ENCODE data around the gene SEC31A.

The SEC31A gene

GRCh38 chr4:82801910-82802521 lies 88.9 kb downstream of the SEC31A start:
- Histone ChIP-seq H3K27me3 (ENCODE audit: control insufficient read depth, insufficient read depth, low read length) (peaks cover 95% of the 10 kb centered on the region), H3K9me3 (ENCODE audit: control insufficient read depth, low read depth, low read length) (no peaks in the 10 kb centered on the region), H3K27ac (ENCODE audit: low read length) (no peak overlapping the region), H3K36me3 (ENCODE audit: control insufficient read depth, low read depth, low read length) (no peaks in the 10 kb centered on the region), H3K9ac (ENCODE audit: low read length) (no peak overlapping the region), H3K4me3 (ENCODE audit: low read length) (no peak overlapping the region), H3K4me1 (ENCODE audit: control insufficient read depth, low read depth, low read length) (peaks cover 12% of the 10 kb centered on the region)

GRCh38 chr4:82799006-82799881 lies 91.7 kb downstream of the SEC31A start:
- H3K9me3 ChIP-seq (ENCODE audit: control insufficient read depth, low read depth, low read length): no peaks in the 10 kb centered on the region
- peaks cover 15% of the 10 kb centered on the region for H3K4me1 ChIP-seq (ENCODE audit: control insufficient read depth, low read depth, low read length)
- H3K9ac ChIP-seq (ENCODE audit: low read length): no peak overlapping the region
- no peak overlapping the region for H3K27ac ChIP-seq (ENCODE audit: low read length)
- peak overlapping the region; percentile 71 for H3K4me3 ChIP-seq (ENCODE audit: low read length)
- peaks cover 99% of the 10 kb centered on the region for H3K27me3 ChIP-seq (ENCODE audit: control insufficient read depth, insufficient read depth, low read length)
- no peaks in the 10 kb centered on the region for H3K36me3 ChIP-seq (ENCODE audit: control insufficient read depth, low read depth, low read length)

- Histone ChIP-seq H3K4me1 (ENCODE audit: control insufficient read depth, low read depth, low read length) (peaks cover 15% of the 10 kb centered on the region), H3K27ac (ENCODE audit: low read length) (no peak within 1 kb of the TSS), H3K9ac (ENCODE audit: low read length) (no peak within 1 kb of the TSS), H3K36me3 (ENCODE audit: control insufficient read depth, low read depth, low read length) (no peaks in the 10 kb centered on the region), H3K9me3 (ENCODE audit: control insufficient read depth, low read depth, low read length) (no peaks in the 10 kb centered on the region), H3K4me3 (ENCODE audit: low read length) (peak within 1 kb of the TSS; percentile 71), H3K27me3 (ENCODE audit: control insufficient read depth, insufficient read depth, low read length) (peaks cover 99% of the 10 kb centered on the region)
These were observed 92.6 kb downstream of the SEC31A start, which contains the start of gene SCD5 for GRCh38 chr4:82798168-82799005. SCD5 (minus strand) TSS chr4:82798796; CDS start chr4:82798537, 259 bp downstream.

- H3K4me3 ChIP-seq (ENCODE audit: low read length): peak overlapping the region; percentile 71
- no peak overlapping the region for H3K9ac ChIP-seq (ENCODE audit: low read length)
- no peak overlapping the region for H3K27ac ChIP-seq (ENCODE audit: low read length)
- peaks cover 15% of the 10 kb centered on the region for H3K4me1 ChIP-seq (ENCODE audit: control insufficient read depth, low read depth, low read length)
- H3K36me3 ChIP-seq (ENCODE audit: control insufficient read depth, low read depth, low read length): no peaks in the 10 kb centered on the region
- H3K27me3 ChIP-seq (ENCODE audit: control insufficient read depth, insufficient read depth, low read length): peaks cover 100% of the 10 kb centered on the region
- H3K9me3 ChIP-seq (ENCODE audit: control insufficient read depth, low read depth, low read length): no peaks in the 10 kb centered on the region
These were observed 93.4 kb downstream of the SEC31A start for GRCh38 chr4:82797405-82798111.

- no peak overlapping the region for H3K27ac ChIP-seq (ENCODE audit: low read length)
- H3K4me1 ChIP-seq (ENCODE audit: control insufficient read depth, low read depth, low read length): peaks cover 15% of the 10 kb centered on the region
- no peaks in the 10 kb centered on the region for H3K9me3 ChIP-seq (ENCODE audit: control insufficient read depth, low read depth, low read length)
- no peaks in the 10 kb centered on the region for H3K36me3 ChIP-seq (ENCODE audit: control insufficient read depth, low read depth, low read length)
- H3K27me3 ChIP-seq (ENCODE audit: control insufficient read depth, insufficient read depth, low read length): peaks cover 100% of the 10 kb centered on the region
- peak overlapping the region; percentile 71 for H3K4me3 ChIP-seq (ENCODE audit: low read length)
- H3K9ac ChIP-seq (ENCODE audit: low read length): no peak overlapping the region
These were observed 93.9 kb downstream of the SEC31A start for GRCh38 chr4:82797040-82797404.

GRCh38 chr4:82792912-82793649 lies 97.9 kb downstream of the SEC31A start:
- Histone ChIP-seq H3K4me1 (ENCODE audit: control insufficient read depth, low read depth, low read length) (peaks cover 10% of the 10 kb centered on the region), H3K27ac (ENCODE audit: low read length) (no peak overlapping the region), H3K27me3 (ENCODE audit: control insufficient read depth, insufficient read depth, low read length) (peaks cover 100% of the 10 kb centered on the region), H3K9ac (ENCODE audit: low read length) (no peak overlapping the region), H3K36me3 (ENCODE audit: control insufficient read depth, low read depth, low read length) (no peaks in the 10 kb centered on the region), H3K9me3 (ENCODE audit: control insufficient read depth, low read depth, low read length) (no peaks in the 10 kb centered on the region), H3K4me3 (ENCODE audit: low read length) (no peak overlapping the region)

GRCh38 chr4:82791179-82791578 lies 99.8 kb downstream of the SEC31A start:
- H3K9me3 ChIP-seq (ENCODE audit: control insufficient read depth, low read depth, low read length): no peaks in the 10 kb centered on the region
- no peak overlapping the region for H3K4me3 ChIP-seq (ENCODE audit: low read length)
- H3K27ac ChIP-seq (ENCODE audit: low read length): no peak overlapping the region
- peaks cover 100% of the 10 kb centered on the region for H3K27me3 ChIP-seq (ENCODE audit: control insufficient read depth, insufficient read depth, low read length)
- H3K36me3 ChIP-seq (ENCODE audit: control insufficient read depth, low read depth, low read length): no peaks in the 10 kb centered on the region
- H3K9ac ChIP-seq (ENCODE audit: low read length): no peak overlapping the region
- peaks cover 3% of the 10 kb centered on the region for H3K4me1 ChIP-seq (ENCODE audit: control insufficient read depth, low read depth, low read length)

DNA sequence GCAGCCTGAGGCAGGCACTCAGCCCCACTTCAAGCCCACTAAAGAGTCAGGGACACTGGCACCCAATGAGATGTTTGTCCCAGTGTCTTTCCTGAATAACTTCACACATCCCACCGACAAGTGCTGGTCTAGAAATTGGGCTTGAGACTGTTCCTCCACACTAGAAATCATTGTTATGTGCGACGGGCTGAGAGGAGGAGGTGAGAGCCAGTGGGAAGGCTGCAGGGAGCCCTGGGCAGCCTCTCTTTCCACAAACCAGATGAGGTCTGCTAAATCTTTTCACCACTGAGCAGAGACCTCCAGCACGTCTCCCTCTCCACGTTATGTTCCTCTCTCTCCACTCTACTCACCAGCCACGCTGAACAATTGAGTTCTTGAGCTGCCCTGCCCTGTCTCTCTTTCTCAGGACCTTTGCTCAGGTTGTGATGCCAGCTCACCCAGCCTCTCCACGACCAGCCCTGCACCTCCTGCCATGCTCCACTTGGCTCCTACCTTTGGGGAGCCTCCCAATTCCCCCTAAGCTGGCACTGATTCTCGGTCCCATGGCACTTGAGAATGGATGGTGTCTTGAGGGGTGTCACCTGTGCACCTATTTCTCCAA lies 100.8 kb downstream of the SEC31A start:
- no peak overlapping the region for H3K9ac ChIP-seq (ENCODE audit: low read length)
- H3K36me3 ChIP-seq (ENCODE audit: control insufficient read depth, low read depth, low read length): no peaks in the 10 kb centered on the region
- H3K4me3 ChIP-seq (ENCODE audit: low read length): no peak overlapping the region
- peaks cover 100% of the 10 kb centered on the region for H3K27me3 ChIP-seq (ENCODE audit: control insufficient read depth, insufficient read depth, low read length)
- no peak overlapping the region for H3K27ac ChIP-seq (ENCODE audit: low read length)
- H3K4me1 ChIP-seq (ENCODE audit: control insufficient read depth, low read depth, low read length): peaks cover 13% of the 10 kb centered on the region
- no peaks in the 10 kb centered on the region for H3K9me3 ChIP-seq (ENCODE audit: control insufficient read depth, low read depth, low read length)

DNA sequence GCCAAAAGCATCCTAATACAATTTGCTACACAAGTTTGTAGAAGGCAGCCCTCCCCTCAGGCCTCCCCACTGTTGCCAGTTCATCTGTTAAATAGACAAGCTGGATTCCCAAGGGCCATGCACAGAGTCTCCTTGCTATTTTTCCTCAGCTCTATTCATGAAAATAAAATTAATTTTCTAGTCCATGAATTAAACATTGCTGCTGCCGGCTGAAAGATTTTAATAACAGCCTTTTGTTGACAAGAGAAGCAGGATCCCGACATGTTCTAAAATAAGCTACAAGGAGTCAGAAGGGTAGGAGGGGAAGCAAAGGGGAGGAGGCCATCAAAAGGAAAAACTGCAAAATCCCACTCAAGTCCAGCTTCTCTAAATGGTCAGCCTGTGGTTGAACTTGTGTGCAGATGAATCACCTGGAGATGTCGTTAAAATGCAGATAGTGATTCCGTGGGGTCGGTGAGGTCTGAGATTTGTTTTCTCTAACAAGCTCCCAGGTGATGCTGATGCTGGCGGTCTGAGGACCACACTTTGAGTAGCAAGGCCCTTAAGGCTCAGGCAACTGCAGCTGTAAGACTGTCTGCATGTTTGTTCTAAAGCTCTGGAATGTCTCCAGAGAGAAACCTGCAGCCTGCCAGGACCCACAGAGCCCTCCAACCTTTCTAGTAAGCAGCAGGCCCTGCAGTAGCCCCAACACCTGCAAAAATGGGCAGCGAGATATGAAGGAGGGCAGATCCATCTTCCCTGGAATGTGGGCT lies 101.8 kb downstream of the SEC31A start:
- H3K9me3 ChIP-seq (ENCODE audit: control insufficient read depth, low read depth, low read length): no peaks in the 10 kb centered on the region
- H3K4me3 ChIP-seq (ENCODE audit: low read length): no peak overlapping the region
- H3K9ac ChIP-seq (ENCODE audit: low read length): no peak overlapping the region
- H3K27ac ChIP-seq (ENCODE audit: low read length): no peak overlapping the region
- peaks cover 23% of the 10 kb centered on the region for H3K4me1 ChIP-seq (ENCODE audit: control insufficient read depth, low read depth, low read length)
- peaks cover 100% of the 10 kb centered on the region for H3K27me3 ChIP-seq (ENCODE audit: control insufficient read depth, insufficient read depth, low read length)
- no peaks in the 10 kb centered on the region for H3K36me3 ChIP-seq (ENCODE audit: control insufficient read depth, low read depth, low read length)

- H3K27ac ChIP-seq (ENCODE audit: low read length): no peak overlapping the region
These were observed 103.6 kb downstream of the SEC31A start for GRCh38 chr4:82787342-82787741.

More at GRCh38 chr4:82787342-82787741, 103.6 kb downstream of the SEC31A start:
- H3K4me1 ChIP-seq (ENCODE audit: control insufficient read depth, low read depth, low read length): peaks cover 23% of the 10 kb centered on the region
- no peak overlapping the region for H3K9ac ChIP-seq (ENCODE audit: low read length)
- no peak overlapping the region for H3K4me3 ChIP-seq (ENCODE audit: low read length)
- H3K27me3 ChIP-seq (ENCODE audit: control insufficient read depth, insufficient read depth, low read length): peaks cover 100% of the 10 kb centered on the region
- no peaks in the 10 kb centered on the region for H3K36me3 ChIP-seq (ENCODE audit: control insufficient read depth, low read depth, low read length)
- no peaks in the 10 kb centered on the region for H3K9me3 ChIP-seq (ENCODE audit: control insufficient read depth, low read depth, low read length)
